LoVo (cell line): ENCODE measurements around the gene SYNPO.
A peak's percentile ranks its signal among the peaks of the same experiment; 100 is the strongest.

Source experiments
- DNase-seq: peaks from one replicate; pipeline ENCODE4 v3.0.0-alpha.2; 2016; ENCODE audit warnings: low spot score

SYNPO gene

GRCh38 chr5:150656191-150657132, 16.0 kb downstream of the SYNPO start:
- peak; percentile 80 for DNase-seq

- DNase-seq, result no peak
Observed at GRCh38 chr5:150658121-150658520, 17.7 kb downstream of the SYNPO start.

DNA sequence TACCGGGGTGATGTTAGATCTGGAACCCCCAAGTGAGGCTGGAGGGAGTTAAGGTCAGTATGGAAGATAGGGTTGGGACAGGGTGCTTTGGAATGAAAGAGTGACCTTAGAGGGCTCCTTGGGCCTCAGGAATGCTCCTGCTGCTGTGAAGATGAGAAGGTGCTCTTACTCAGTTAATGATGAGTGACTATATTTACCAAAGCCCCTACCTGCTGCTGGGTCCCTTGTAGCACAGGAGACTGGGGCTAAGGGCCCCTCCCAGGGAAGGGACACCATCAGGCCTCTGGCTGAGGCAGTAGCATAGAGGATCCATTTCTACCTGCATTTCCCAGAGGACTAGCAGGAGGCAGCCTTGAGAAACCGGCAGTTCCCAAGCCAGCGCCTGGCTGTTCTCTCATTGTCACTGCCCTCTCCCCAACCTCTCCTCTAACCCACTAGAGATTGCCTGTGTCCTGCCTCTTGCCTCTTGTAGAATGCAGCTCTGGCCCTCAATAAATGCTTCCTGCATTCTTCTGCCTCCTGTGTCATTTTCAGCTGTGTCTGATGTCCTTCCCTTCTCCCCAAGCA, 18.3 kb downstream of the SYNPO start:
- no peak for DNase-seq

DNA sequence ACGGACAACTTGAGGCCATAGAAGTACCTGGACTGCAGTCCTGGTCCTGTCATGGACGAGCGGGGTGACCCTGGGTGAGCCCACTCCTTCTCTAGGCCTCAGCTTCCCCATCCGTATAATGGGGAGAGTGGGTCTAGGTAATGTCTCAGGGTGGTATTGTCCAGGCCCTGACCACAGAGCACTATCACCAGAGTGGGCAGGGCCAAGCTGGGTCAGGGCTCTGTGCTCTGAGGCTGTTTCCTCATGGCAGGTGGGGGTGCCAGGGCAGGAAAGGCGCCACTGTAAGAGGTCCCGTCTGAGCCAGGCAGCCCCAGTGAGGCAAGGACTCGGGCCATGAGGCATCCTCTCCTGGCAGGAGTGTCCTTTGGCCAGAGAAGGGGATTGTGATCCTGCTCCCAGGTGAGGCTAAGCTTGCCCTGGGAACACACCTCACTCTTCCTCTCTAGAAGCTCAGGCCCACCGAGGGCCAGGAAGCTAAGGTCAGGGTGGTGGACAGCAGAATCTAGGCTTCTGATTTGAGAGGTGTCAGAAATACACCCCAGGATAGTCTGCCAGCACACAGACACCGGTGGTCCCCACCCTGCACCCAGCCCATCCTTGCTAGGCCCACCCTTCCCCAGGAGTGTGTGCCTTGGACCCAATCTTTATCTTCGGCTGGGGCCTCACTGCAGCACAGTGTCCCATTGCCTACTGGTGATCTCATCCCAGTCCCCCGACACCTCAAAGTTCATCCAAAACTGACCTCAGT, 19.1 kb downstream of the SYNPO start:
- DNase-seq, result no peak

- DNase-seq, result no peak
Observed at GRCh38 chr5:150660108-150660831, 19.8 kb downstream of the SYNPO start.

DNA sequence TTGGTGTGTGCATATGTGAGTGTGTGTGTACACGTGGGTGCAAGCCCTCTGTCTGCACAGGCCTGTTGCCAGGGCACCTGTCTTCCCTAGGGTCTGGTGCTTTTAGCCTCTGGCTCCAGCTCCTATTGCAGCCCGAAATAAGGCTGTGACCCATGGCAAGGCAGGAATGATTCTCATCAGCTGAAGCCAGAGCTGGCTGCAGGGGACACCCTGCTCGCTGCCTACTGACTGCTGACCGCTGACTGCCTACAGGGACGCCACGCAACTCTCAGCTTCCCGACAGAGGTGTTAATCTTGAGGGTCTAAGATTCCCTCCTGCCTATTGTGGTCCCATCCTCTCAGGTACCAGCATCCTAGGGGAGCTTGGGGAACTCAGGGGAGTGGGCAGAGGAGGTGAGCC, 20.6 kb downstream of the SYNPO start, which contains the start of gene MYOZ3:
MYOZ3 (plus strand) TSS at position 166 of the 400 bp plus-strand sequence. CDS start 1,691 bp downstream, outside the sequence.
- no peak for DNase-seq

- no peak for DNase-seq
Observed at GRCh38 chr5:150661821-150662596, 21.5 kb downstream of the SYNPO start.

DNA sequence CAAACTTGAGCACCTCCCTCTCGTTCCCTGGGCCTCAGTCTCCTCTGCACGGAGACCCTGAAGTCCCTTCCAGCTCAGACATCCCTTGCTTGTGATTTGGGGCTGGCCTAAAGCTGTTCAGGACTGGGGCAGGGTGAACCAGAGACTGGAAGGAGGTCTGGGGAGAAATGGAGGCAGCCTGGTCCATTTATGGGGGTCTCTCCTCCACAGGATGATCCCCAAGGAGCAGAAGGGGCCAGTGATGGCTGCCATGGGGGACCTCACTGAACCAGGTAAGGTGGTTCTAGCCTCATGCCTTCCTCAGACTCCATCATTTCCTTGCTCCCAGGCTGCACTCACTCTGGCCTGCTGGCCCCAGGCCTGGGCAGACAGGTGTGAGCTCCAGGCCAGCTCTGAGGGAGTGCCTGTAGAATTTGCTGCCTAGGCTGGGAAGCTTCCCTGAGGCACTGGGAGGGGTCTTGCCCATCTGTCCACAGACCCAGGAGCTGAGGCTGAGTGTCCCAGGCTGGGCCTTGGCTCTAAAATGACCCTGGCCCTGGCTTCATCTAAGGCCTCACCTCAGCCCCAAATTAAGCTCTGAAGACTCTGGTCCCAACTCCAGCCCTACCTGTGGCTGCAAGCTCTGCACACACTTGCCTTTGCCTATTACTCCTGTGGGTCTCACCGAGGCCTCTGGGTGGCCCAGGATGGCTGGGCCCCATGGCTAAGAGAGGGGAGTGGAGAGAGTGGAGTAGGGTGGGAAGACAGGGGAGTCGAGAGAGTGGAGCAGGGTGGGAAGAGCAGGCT, 22.5 kb downstream of the SYNPO start:
- DNase-seq, result no peak

- no peak for DNase-seq
Observed at GRCh38 chr5:150663936-150664335, 23.5 kb downstream of the SYNPO start.

DNA sequence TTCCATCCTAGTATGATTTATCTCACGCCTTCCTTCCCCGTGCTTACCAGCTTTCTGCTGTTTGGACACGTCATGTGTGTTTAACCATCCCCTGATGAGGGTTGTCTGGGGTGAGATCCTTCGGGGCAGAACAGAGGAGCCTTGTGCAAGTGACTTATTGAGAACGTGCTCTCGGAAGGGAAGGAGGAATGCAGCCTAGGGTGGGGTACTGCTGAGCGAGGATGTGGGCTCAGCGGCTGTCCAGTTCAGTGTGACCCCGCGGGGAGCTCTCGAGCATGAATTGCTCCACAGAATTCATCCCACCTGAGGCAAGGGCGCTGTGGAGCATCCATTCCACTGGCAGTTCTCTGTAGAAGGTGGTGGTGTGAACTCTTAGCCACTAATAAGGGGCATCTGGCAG, 24.6 kb downstream of the SYNPO start:
- DNase-seq, result no peak

GRCh38 chr5:150670275-150670947, 30.0 kb downstream of the SYNPO start:
- DNase-seq, result no peak

DNA sequence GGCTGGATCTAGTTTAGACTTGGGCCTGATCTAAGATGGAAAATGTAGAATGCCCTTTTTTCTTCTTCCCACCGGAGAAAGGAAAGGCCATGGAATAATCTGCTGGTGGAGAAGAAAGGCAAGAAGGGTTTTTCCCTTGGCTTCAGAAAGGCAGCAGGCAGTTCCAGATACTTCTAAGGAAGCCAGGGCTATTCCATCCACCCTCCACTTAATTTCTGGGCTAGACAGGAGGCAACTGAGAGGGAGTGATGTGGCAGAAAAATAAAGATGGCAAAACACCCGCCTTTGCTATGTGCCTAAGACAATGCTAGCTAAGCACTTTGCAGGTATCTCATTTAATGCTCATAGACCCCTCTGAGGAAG, 30.5 kb downstream of the SYNPO start:
- no peak for DNase-seq

GRCh38 chr5:150671509-150672236, 31.2 kb downstream of the SYNPO start:
- no peak for DNase-seq

- no peak for DNase-seq
Observed at GRCh38 chr5:150672237-150672883, 31.9 kb downstream of the SYNPO start.

DNA sequence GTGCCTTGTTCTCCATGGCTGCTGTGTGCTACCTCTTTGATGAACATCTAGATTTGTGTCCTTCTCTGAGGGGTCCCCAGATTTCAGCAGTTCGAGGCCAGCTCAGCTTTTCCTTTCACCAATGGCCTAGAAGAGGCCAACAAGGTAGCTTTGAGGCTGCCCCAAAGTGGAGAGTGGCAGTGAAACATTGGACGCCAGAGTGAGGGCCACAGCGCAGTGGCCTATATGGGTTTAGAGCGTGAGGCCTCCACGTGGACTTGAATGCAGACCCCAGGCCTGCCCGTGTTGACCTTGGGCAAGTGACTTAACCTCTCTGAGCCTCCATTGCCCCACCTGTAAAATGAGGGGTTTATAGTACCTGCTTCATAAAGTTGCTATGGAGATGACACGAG, 32.4 kb downstream of the SYNPO start:
- no peak for DNase-seq

GRCh38 chr5:150674341-150674821, 33.9 kb downstream of the SYNPO start:
- DNase-seq, result no peak

GRCh38 chr5:150675069-150675468, 34.6 kb downstream of the SYNPO start:
- no peak for DNase-seq

DNA sequence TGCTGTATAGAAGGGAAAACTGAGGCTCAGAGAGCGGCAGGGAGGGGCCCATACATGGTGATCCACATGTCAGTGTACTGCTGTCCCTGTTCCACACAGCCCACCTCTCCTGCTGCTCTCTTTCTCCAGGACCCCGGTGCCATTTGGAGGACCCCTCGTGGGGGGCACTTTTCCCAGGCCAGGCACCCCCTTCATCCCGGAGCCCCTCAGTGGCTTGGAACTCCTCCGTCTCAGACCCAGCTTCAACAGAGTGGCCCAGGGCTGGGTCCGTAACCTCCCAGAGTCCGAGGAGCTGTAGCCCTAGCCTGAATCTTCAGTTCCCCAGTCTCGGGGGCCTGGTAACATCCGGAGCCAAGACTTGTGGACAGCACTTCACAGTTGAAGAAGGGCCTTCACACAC, 36.1 kb downstream of the SYNPO start:
- no peak for DNase-seq

GRCh38 chr5:150689120-150689519, 48.7 kb downstream of the SYNPO start:
- no peak for DNase-seq
